BE2C (cell line): ENCODE data around the gene TARS3.
"Not testable (repeated sequence)": the region's sequence is repeated elsewhere in the genome, so short reads cannot be mapped to it uniquely, and the experiment has no call there.

Source experiments
- DNase-seq: peaks from one replicate; pipeline ENCODE4 v3.0.0-alpha.2; 2020
- H3K27me3 ChIP-seq: fragments of 250-450 bp; sonication (Bioruptor Pico); 2 replicates; pipeline ENCODE4 v1.5.1; 2020; ENCODE audit warnings: mild to moderate bottlenecking
- H3K36me3 ChIP-seq: fragments of 250-450 bp; sonication (Bioruptor Pico); 2 replicates; pipeline ENCODE4 v1.5.1; 2020; ENCODE audit warnings: mild to moderate bottlenecking
- H3K4me1 ChIP-seq: fragments of 250-450 bp; sonication (Bioruptor Pico); 2 replicates; pipeline ENCODE4 v1.5.1; 2020
- H3K4me3 ChIP-seq: 2 replicates; pipeline ENCODE4 v1.5.1; 2011; ENCODE audit warnings: low read depth, low read length
- H3K9me3 ChIP-seq: fragments of 250-450 bp; sonication (Bioruptor Pico); 2 replicates; pipeline ENCODE4 v1.5.1; 2020
- CTCF ChIP-seq: IDR thresholded peaks from 2 replicates; pipeline ENCODE4 v1.5.1; 2012; ENCODE audit warnings: mild to moderate bottlenecking, low read depth, low read length

Gene TARS3

GRCh38 chr15:101662203-101662602 lies 62.1 kb downstream of the TARS3 start:
- Histone ChIP-seq H3K27me3 (no peaks in the 10 kb centered on the region), H3K36me3 (no peaks in the 10 kb centered on the region), H3K9me3 (no peaks in the 10 kb centered on the region), H3K4me3 (no peak overlapping the region), H3K4me1 (no peaks in the 10 kb centered on the region)
- no peak for DNase-seq
- TF ChIP-seq CTCF, result no peak

GRCh38 chr15:101660005-101660404 lies 64.3 kb downstream of the TARS3 start:
- H3K9me3 ChIP-seq, result no peaks in the 10 kb centered on the region
- no peaks in the 10 kb centered on the region for H3K36me3 ChIP-seq
- no peaks in the 10 kb centered on the region for H3K4me1 ChIP-seq
- no peak for TF ChIP-seq CTCF
- H3K27me3 ChIP-seq, result no peaks in the 10 kb centered on the region
- DNase-seq, result no peak
- no peak overlapping the region for H3K4me3 ChIP-seq

- H3K4me3 ChIP-seq, result 0 out of 2 replicates have a peak overlapping the region, but pooled peaks have one; percentile 2
- peak; percentile 59 for DNase-seq
- no peaks in the 10 kb centered on the region for H3K27me3 ChIP-seq
- H3K9me3 ChIP-seq, result no peaks in the 10 kb centered on the region
- no peaks in the 10 kb centered on the region; the same call in 1 of the 2 replicates for H3K4me1 ChIP-seq
- TF ChIP-seq CTCF, result no peak
- H3K36me3 ChIP-seq, result no peaks in the 10 kb centered on the region
These were observed 66.1 kb downstream of the TARS3 start for GRCh38 chr15:101657968-101658784.

- Histone ChIP-seq H3K27me3 (no peaks in the 10 kb centered on the region), H3K36me3 (no peaks in the 10 kb centered on the region), H3K9me3 (no peaks in the 10 kb centered on the region), H3K4me1 (no peaks in the 10 kb centered on the region; the same call in 1 of the 2 replicates), H3K4me3 (no peak overlapping the region)
- TF ChIP-seq CTCF, result no peak
- DNase-seq, result no peak
These were observed 67.1 kb downstream of the TARS3 start for GRCh38 chr15:101657171-101657570.

GRCh38 chr15:101654624-101655337 lies 69.5 kb downstream of the TARS3 start:
- not testable (repeated sequence) for DNase-seq, H3K36me3 ChIP-seq, H3K4me1 ChIP-seq, H3K9me3 ChIP-seq, H3K4me3 ChIP-seq, H3K27me3 ChIP-seq
- peak; percentile 28; the same call in 1 of the 2 replicates for TF ChIP-seq CTCF

GRCh38 chr15:101654171-101654570 lies 70.1 kb downstream of the TARS3 start:
- H3K27me3 ChIP-seq, result no peaks in the 10 kb centered on the region
- no peak overlapping the region for H3K4me3 ChIP-seq
- DNase-seq, result no peak
- H3K9me3 ChIP-seq, result no peaks in the 10 kb centered on the region
- peaks cover 2% of the 10 kb centered on the region; the same call in 1 of the 2 replicates for H3K4me1 ChIP-seq
- TF ChIP-seq CTCF, result no peak
- peaks cover 12% of the 10 kb centered on the region for H3K36me3 ChIP-seq
